ENCODE measurements around the gene SYVN1. TPM values are rescaled to one million over a fixed set of nuclear protein-coding genes. Genes with fewer than 3 reads are reported as not detected.
A peak's percentile ranks its signal among the peaks of the same experiment; 100 is the strongest.
"Not testable (repeated sequence)": the region's sequence is repeated elsewhere in the genome, so short reads cannot be mapped to it uniquely, and the experiment has no call there.

SYVN1 gene
- polyA plus RNA-seq, 2 of the 4 experiments (the other 2 are of a cell fraction): 21.4 to 25.1 TPM

- 87% methylated on average over 3 of the region's 3 CpGs for WGBS (ENCODE audit: missing lambda C conversion rate)
- TF ChIP-seq HDAC2 (IDR thresholded peaks at IDR 0.05) (no peak), NPAS2 (CRISPR knock-in tag; IDR thresholded peaks at IDR 0.05; ENCODE audit: borderline replicate concordance) (no peak), CBX8 (IDR thresholded peaks at IDR 0.05) (no peak), NFE2L2 (conservative IDR thresholded peaks at IDR 0.05; ENCODE audit: low read length) (no peak), EHMT2 (IDR thresholded peaks at IDR 0.05; ENCODE audit: low read depth) (no peak), ATOH8 (CRISPR knock-in tag; IDR thresholded peaks at IDR 0.05; ENCODE audit: low read depth) (no peak), HOXA7 (CRISPR knock-in tag; IDR thresholded peaks at IDR 0.05) (no peak), RAD21 (conservative IDR thresholded peaks at IDR 0.05 in 1 of 2, IDR thresholded peaks at IDR 0.05 in 1 of 2) (no peak), TFCP2L1 (CRISPR knock-in tag; IDR thresholded peaks at IDR 0.05) (no peak), GATA3 (IDR thresholded peaks at IDR 0.05; ENCODE audit: borderline replicate concordance) (no peak), USF2 (IDR thresholded peaks at IDR 0.05) (no peak)
- TF ChIP-seq, protein P1, sequence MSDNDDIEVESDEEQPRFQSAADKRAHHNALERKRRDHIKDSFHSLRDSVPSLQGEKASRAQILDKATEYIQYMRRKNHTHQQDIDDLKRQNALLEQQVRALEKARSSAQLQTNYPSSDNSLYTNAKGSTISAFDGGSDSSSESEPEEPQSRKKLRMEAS (IDR thresholded peaks at IDR 0.05): no peak
- ATAC-seq: no peak
- no peak for FAIRE-seq
- ChIA-PET POLR2A (no interaction called here), CTCF (interaction anchor here (0.6 to 2.1 kb wide), 5 partner anchors 30 to 1504 kb away, joined by 3 to 6 read pairs (median 4); partner anchors contain the start of genes CAPN1 and ZNHIT2)
- no peak for DNase-seq (ENCODE audit: low read depth in 1 of 2, low spot score in 1 of 2)
- H3K4me2 ChIP-seq: peak overlapping the region; percentile 67
- H3K9me3 ChIP-seq: peaks cover 8% of the 10 kb centered on the region
- peak overlapping the region; percentile 76 to 82 for H3K27ac ChIP-seq
- no peak overlapping the region for H3K4me3 ChIP-seq
- H3K4me1 ChIP-seq: peaks cover 19% of the 10 kb centered on the region
Measured at GRCh38 chr11:65151331-65151899, 17.1 kb upstream of the SYVN1 start.

DNA sequence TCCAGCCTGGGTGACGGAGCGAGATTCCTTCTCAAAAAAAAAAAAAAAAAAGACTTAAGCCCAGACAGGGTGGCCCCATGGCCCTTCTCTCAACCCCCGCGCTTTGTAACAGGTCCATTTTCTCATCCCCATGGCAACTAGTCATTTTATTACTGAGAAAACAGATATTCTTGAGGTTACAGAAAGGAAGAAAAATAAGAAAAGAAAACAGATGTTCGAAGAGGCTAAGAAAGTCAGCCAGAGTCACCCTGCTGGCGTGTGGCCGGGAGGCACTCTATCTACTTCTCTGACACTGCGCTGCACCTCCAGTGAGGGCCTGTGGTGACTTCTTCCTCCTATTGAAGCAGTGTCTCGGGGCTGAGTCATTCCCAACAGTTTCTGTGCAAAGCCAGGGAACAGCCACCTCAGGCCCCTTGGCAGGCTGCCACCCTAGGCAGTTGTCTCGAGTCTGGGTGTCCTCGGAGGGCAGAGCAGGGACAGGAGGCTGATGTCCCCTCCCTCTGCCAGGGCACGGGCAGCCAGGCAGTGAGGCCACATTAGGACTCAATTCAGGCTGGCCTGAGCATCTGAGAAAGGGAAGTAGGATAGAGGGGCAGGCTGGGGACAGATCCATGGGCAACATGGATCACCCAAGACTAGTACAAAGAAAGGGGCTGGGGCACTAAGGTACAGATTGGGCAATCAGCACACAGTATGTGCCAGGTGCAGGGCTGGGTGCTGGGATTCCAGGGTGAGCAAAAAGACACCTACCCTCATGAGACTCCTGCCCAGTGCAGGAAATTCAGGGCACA is 16.4 kb upstream of the SYVN1 start:
- TF ChIP-seq JUN (IDR thresholded peaks at IDR 0.05): peak in 1 of 2 experiments; percentile 53; a peak in 2 of 5 replicates
- TF ChIP-seq EHMT2 (IDR thresholded peaks at IDR 0.05; ENCODE audit: low read depth): no peak
- TF ChIP-seq POLR2A (IDR thresholded peaks at IDR 0.05; ENCODE audit: low read length): peak; percentile 14; the same call in 1 of the 2 replicates
- TF ChIP-seq FOSL2 (IDR thresholded peaks at IDR 0.05): peak; percentile 41; the same call in 1 of the 2 replicates
- peak; percentile 68 for TF ChIP-seq FOSL2 (CRISPR knock-in tag; IDR thresholded peaks at IDR 0.05)
- TF ChIP-seq CEBPB (IDR thresholded peaks at IDR 0.05): peak; percentile 18 to 66; a peak in 2 of 4 replicates
- peak; percentile 34 for TF ChIP-seq MAFK (IDR thresholded peaks at IDR 0.05; ENCODE audit: partially characterized antibody)
- POLR2A ChIA-PET: no interaction called here

GRCh38 chr11:65150131-65150508 is 15.8 kb upstream of the SYVN1 start:
- CTCF ChIA-PET: interaction anchor here (0.7 to 1.3 kb wide), 2 partner anchors 35 to 48 kb away, joined by 3 to 4 read pairs; no protein-coding TSS in a partner anchor
- peaks cover 19% of the 10 kb centered on the region for H3K4me1 ChIP-seq
- 78% methylated on average over 10 of the region's 10 CpGs for WGBS (ENCODE audit: missing lambda C conversion rate)
- DNase-seq (ENCODE audit: low read depth in 1 of 2, low spot score in 1 of 2); H3K4me3 ChIP-seq; POLR2A ChIA-PET; H3K9me3 ChIP-seq; ATAC-seq; FAIRE-seq: not testable (repeated sequence)
- H3K27ac ChIP-seq: peak overlapping the region; percentile 76 to 82
- H3K4me2 ChIP-seq: peak overlapping the region; percentile 67

More for the DNA sequence above, 16.4 kb upstream of the SYVN1 start:
- 27% methylated on average over 12 of the region's 12 CpGs for WGBS (ENCODE audit: missing lambda C conversion rate)
- CTCF ChIA-PET: interaction anchor here (0.7 to 2.1 kb wide), 4 partner anchors 31 to 47 kb away, joined by 3 to 6 read pairs (median 4); partner anchors contain the start of genes CAPN1 and ZNHIT2
- Histone ChIP-seq H3K4me3 (no peak overlapping the region), H3K4me1 (peaks cover 19% of the 10 kb centered on the region), H3K4me2 (peak overlapping the region; percentile 67), H3K27ac (peak overlapping the region; percentile 76 to 82), H3K9me3 (peaks cover 8% of the 10 kb centered on the region)
- no peak for FAIRE-seq
- peak; percentile 97 to 99 for ATAC-seq
- peak; percentile 89 to 95 for DNase-seq (ENCODE audit: low read depth in 1 of 2, low spot score in 1 of 2)
